Amniotic stem cell (primary cell): ENCODE results near the gene FLII.
A peak's percentile ranks its signal among the peaks of the same experiment; 100 is the strongest.

Experiments used
- DNase-seq: peaks from one replicate; lab custom pipeline; 2025; lab: John Stamatoyannopoulos, UW

The FLII gene

DNA sequence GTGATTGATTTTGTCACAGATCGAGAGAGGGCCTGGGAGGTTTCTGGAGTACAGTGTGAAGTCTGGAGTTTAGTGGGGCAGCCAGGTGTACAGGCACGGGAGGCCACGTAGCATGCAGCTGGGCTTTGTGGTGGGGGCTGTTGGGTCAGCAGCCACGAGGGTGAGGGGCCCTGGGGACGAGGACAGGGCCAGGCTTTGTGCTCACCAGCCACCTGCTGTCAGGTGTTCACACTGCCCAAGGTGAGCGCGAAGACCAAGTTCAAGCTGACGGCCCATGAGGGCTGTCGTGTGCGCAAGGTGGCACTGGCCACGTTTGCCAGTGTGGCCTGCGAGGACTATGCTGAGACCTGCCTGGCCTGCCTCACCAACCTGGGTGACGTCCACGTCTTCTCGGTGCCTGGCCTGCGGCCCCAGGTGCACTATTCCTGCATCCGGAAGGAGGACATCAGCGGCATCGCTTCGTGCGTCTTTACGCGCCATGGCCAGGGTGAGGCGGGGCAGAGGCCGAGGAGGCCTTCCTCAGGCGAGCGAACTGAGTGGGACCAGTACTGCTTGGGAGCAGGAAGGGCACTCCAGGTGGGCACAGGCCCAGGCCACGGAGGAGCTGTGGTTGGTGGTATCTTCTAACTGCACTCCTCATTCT lies 17.2 kb downstream of the FLII start:
- no peak for DNase-seq

GRCh38 chr17:18240449-18240848 lies 18.1 kb downstream of the FLII start:
- DNase-seq: no peak

- DNase-seq: no peak
These were observed 20.2 kb downstream of the FLII start for GRCh38 chr17:18238299-18238698.

GRCh38 chr17:18237461-18237860 lies 21.1 kb downstream of the FLII start:
- DNase-seq: no peak

DNA sequence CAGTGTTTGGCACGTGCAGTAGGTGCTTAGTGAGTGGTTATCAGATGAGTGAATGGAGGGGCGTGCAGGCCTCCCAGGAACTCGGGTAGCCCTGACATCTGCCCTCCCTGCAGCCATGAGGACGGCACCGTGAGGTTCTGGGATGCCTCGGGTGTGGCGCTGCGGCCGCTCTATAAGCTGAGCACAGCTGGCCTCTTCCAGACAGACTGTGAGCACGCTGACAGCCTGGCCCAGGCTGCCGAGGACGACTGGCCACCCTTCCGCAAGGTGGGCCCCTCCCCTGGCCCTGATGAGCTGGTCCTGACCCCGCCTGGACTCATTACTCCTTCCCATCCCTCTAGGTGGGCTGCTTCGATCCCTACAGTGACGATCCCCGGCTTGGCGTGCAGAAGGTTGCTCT lies 22.0 kb downstream of the FLII start:
- DNase-seq: no peak

DNA sequence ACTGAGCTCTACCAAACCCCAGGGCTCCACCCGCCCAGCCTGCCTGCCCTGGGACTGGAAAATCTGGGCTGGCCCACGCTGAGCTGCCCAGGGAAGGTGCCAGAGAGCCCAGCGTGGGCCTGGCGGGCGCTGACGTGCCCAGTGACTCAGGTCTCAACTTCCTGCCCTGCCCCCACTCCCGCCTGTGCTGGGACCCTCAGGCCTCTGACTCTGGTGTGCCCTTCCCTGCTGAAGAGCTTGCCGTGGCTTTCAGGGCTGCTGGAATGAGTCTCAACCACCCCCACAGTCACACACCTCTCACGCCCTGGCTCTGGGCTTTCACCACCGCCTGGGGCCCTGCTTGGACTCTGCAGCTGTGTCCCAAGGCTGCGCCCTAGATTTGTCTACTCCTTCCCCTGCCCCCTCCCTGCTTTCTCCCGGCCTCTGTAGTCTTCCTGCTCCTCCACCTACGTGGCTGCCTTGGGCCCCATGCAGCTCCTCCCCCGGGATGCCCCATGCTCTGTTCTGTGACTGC lies 22.7 kb downstream of the FLII start:
- peak; percentile 52 for DNase-seq

DNA sequence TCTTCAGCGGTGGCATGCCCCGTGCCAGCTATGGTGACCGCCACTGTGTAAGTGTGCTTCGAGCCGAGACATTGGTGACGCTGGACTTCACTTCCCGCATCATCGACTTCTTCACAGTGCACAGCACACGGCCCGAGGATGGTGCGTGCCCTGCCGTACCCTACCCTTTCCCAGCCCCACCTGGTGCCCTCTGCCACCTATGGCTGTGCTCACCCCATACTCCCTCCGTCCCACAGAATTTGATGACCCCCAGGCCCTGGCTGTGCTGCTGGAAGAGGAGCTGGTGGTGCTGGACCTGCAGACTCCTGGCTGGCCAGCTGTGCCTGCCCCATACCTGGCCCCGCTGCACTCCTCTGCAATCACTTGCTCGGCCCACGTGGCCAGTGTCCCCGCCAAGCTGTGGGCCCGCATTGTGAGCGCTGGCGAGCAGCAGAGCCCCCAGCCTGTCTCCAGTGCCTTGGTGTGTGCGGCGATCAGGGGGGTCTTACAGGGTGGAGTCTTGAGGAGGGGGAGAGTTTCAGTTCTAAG lies 23.6 kb downstream of the FLII start:
- no peak for DNase-seq

- DNase-seq: no peak
These were observed 24.6 kb downstream of the FLII start for GRCh38 chr17:18233803-18234518.

DNA sequence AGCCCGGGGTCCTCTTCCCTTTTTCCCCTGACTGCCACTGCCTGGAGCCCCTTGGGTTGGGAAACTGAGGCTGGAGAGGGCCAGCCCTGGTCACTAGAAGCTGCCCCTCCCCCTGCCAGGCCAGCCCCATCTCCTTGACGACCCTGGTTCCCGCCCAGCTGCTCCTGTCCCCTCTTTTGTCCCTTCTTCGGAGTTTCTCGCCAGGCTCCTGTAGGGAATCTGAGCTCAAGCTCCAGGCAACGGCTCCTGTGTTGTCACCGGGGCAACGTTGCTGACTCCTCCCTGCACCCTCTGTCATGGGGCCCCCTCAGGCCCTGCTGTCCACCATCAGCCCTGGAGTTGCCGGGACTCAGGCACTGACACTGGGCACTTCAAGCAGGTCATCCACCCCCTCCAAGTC lies 27.4 kb downstream of the FLII start:
- no peak for DNase-seq

- no peak for DNase-seq
These were observed 28.0 kb downstream of the FLII start for GRCh38 chr17:18230288-18231141.

- DNase-seq: no peak
These were observed 28.8 kb downstream of the FLII start for GRCh38 chr17:18229771-18230170.

GRCh38 chr17:18229254-18229653 lies 29.3 kb downstream of the FLII start:
- no peak for DNase-seq

- no peak for DNase-seq
These were observed 30.3 kb downstream of the FLII start for GRCh38 chr17:18228176-18228682.

DNA sequence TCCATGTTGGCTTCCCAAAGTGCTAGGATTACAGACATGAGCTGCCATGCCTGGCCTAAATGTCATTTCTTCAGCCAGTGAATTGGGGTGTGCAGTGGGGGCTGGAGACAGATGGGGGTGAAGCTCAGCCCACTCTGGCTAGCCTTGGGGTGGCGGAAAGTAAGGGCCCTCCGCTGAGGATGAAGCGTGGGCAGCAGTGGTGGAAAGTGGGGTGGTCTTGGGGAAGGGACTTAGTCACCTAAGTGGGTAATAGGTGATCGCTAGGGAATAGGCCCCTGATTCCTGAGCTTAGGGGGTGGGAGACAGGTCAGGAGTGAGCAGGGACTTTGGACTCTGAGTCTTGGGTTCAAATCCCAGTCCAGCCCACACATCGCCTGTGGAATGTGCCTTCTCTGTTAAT lies 30.9 kb downstream of the FLII start:
- no peak for DNase-seq

- DNase-seq: no peak
These were observed 32.1 kb downstream of the FLII start for GRCh38 chr17:18226284-18226945.

GRCh38 chr17:18225642-18226283 lies 32.8 kb downstream of the FLII start:
- DNase-seq: no peak

DNA sequence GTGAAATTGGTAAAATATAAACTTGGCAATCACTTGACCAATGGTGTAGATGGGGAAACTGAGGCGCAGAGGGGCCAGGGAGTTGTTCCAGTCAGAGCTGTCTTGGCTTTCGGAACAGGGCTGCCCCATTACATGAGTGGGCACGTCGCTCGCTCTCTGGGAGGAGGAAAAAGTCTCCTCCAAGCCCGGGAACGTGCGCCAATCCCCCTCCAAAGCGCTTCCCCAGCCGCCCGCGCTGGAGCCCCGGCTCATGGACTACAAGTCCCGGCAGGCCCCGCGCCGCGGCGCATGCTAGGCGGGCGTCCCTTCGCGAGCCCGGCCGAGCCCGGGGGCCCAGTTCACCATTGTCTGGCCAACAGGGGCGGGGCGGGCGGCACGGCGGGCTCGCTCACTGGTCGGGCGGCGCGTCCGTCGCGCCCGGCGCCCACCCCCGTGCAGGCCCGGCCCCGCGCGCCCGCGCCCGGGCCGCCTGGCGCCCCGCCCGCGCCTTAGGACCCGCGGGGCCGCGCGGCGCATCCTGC lies 33.4 kb downstream of the FLII start, which contains the start of gene LLGL1:
Gene LLGL1, plus strand, starts transcription at position 515 of the 521 bp plus-strand sequence. CDS start 48 bp downstream, outside the sequence.
- peak; percentile 87 for DNase-seq

GRCh38 chr17:18224387-18225120 lies 34.0 kb downstream of the FLII start:
- DNase-seq: no peak

DNA sequence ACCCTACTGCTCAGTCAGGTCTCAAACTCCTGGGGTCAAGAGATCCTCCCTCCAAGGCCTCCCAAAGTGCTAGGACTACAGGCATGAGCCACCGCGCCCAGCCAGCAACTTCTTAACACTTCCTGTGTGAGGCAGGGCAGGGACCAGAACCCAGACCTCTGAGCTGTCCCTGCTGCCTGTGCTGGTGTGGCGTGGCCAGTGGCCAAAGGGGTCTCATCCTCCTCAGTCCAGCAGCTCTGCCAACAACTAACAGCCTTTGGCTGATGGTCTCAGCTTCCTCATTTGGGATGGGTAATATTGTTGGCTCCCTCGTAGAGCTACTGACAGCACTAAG lies 34.5 kb downstream of the FLII start:
- DNase-seq: no peak

GRCh38 chr17:18218756-18219415 lies 39.7 kb downstream of the FLII start:
- DNase-seq: no peak
